OCI-LY7 (cell line): ENCODE data around the gene ACAD8. TPM values are rescaled to one million over a fixed set of nuclear protein-coding genes. Genes with fewer than 3 reads are reported as not detected.

Experiments used
- BruUV-seq: library from RNA; stranded (reverse); fragments of 400-500 nt; replicated peaks from 2 replicates; lab custom pipeline; 2021; lab: Mats Ljungman, UMichigan
- CTCF ChIA-PET: fragments of 300-600 bp; sonication (Branson Sonifier 250); formaldehyde crosslinking; loops from one replicate; lab custom pipeline; 2022; ENCODE audit warnings: antibody characterized with exemption; ENCODE audit not compliant: unreplicated experiment; lab: Charles Lee
- POLR2A ChIA-PET: fragments of 300-600 bp; sonication (Branson Sonifier 250); formaldehyde crosslinking; loops from one replicate; lab custom pipeline; 2022; ENCODE audit warnings: antibody characterized with exemption; lab: Charles Lee
- DNase-seq: peaks from one replicate; pipeline ENCODE4 v3.0.0-alpha.2; 2015; ENCODE audit warnings: low spot score
- H2AFZ ChIP-seq: fragments of 200-600 bp; sonication (generic), shearing (Covaris generic); 2 replicates; pipeline ENCODE4 v1.6.1; 2014; ENCODE audit warnings: mild to moderate bottlenecking, antibody characterized with exemption, low read length, moderate library complexity
- H3K27ac ChIP-seq: fragments of 200-600 bp; sonication (generic); 2 replicates; pipeline ENCODE4 v1.5.1; 2014; ENCODE audit warnings: mixed run types, low read depth, mild to moderate bottlenecking, moderate library complexity, low read length, inconsistent platforms; ENCODE audit not compliant: poor library complexity, severe bottlenecking
- H3K36me3 ChIP-seq: fragments of 200-600 bp; sonication (generic); 2 replicates; pipeline ENCODE4 v1.6.1; 2014; ENCODE audit warnings: mild to moderate bottlenecking, antibody characterized with exemption, low read length, moderate library complexity, mixed read lengths; ENCODE audit not compliant: insufficient read depth
- H3K4me1 ChIP-seq: fragments of 200-600 bp; sonication (generic); 2 replicates; pipeline ENCODE4 v1.5.1; 2014; ENCODE audit warnings: mild to moderate bottlenecking, low read length; ENCODE audit not compliant: insufficient read depth, poor library complexity, severe bottlenecking
- H3K4me2 ChIP-seq: fragments of 200-600 bp; sonication (generic); 2 replicates; pipeline ENCODE4 v1.6.1; 2014; ENCODE audit warnings: mild to moderate bottlenecking, low read length
- H3K4me3 ChIP-seq: fragments of 200-600 bp; sonication (generic); 2 replicates; pipeline ENCODE4 v1.5.1; 2014; ENCODE audit warnings: mild to moderate bottlenecking, low read depth, low read length; ENCODE audit not compliant: poor library complexity, severe bottlenecking
- H3K79me2 ChIP-seq: fragments of 200-600 bp; sonication (generic); 2 replicates; pipeline ENCODE4 v1.6.1; 2016; ENCODE audit warnings: low read depth, mild to moderate bottlenecking, low read length, moderate library complexity, mixed read lengths; ENCODE audit not compliant: insufficient read depth
- H3K9me2 ChIP-seq: fragments of 200-600 bp; sonication (generic); 2 replicates; pipeline ENCODE4 v1.6.1; 2016; ENCODE audit warnings: mild to moderate bottlenecking, low read length, mixed read lengths; ENCODE audit not compliant: insufficient read depth
- H3K9me3 ChIP-seq: fragments of 200-600 bp; sonication (generic); 2 replicates; pipeline ENCODE4 v1.6.1; 2014; ENCODE audit warnings: mild to moderate bottlenecking, mixed run types, low read length, mixed read lengths
- H4K20me1 ChIP-seq: fragments of 200-600 bp; sonication (generic); 2 replicates; pipeline ENCODE4 v1.6.1; 2014; ENCODE audit warnings: mild to moderate bottlenecking, antibody characterized with exemption, low read length, moderate library complexity, mixed read lengths; ENCODE audit not compliant: insufficient read depth
- EZH2phosphoT487 ChIP-seq: fragments of 200-600 bp; sonication (generic); IDR thresholded peaks from 2 replicates; pipeline ENCODE4 v1.6.1; 2018; ENCODE audit warnings: low read depth, borderline replicate concordance, mild to moderate bottlenecking, mixed run types, antibody characterized with exemption, low read length, moderate library complexity, mixed read lengths
- intact Hi-C: fragments of 100-400 bp; cut with micrococcal nuclease; formaldehyde crosslinking; loops from one replicate; pipeline ENCODE4 v1.10.0; 2022; ENCODE audit not compliant: unreplicated experiment
- total RNA-seq, 2 experiments: library from RNA; depleted of rRNA in 1 of 2; stranded (reverse); fragments of >200 nt in 1 of 2; shearing (Covaris generic) in 1 of 2; gene quantifications; 2 replicates each; pipeline ENCODE4 v1.2.3, GENCODE V29; 2014 to 2022
- TF ChIP-seq, protein P1 (sequence below): fragments of 200-600 bp; sonication (generic); conservative IDR thresholded peaks from 2 replicates; pipeline ENCODE4 v1.5.1; 2014; ENCODE audit warnings: mild to moderate bottlenecking, antibody characterized with exemption, low read length, moderate library complexity, mixed read lengths

Gene ACAD8
- total RNA-seq, 2 experiments from 2014 or later: 24.7 to 29.7 TPM

DNA sequence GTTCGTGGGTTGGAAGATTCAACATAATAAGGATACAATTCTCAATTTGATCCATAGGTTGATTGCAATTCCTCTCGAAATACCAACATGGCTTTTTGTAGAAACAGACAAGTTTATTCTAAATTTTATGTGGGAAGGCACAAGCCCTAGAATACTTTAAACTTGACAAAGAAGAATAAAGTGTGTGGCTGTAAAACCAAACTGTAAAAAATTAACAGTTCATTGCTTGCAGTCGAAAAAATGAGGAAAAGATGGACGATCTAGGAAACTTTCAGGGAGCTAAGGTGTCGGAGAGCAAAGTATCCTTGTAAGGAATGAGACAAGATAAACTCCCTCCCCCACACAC lies 21.8 kb downstream of the ACAD8 start:
- TF ChIP-seq, protein P1, sequence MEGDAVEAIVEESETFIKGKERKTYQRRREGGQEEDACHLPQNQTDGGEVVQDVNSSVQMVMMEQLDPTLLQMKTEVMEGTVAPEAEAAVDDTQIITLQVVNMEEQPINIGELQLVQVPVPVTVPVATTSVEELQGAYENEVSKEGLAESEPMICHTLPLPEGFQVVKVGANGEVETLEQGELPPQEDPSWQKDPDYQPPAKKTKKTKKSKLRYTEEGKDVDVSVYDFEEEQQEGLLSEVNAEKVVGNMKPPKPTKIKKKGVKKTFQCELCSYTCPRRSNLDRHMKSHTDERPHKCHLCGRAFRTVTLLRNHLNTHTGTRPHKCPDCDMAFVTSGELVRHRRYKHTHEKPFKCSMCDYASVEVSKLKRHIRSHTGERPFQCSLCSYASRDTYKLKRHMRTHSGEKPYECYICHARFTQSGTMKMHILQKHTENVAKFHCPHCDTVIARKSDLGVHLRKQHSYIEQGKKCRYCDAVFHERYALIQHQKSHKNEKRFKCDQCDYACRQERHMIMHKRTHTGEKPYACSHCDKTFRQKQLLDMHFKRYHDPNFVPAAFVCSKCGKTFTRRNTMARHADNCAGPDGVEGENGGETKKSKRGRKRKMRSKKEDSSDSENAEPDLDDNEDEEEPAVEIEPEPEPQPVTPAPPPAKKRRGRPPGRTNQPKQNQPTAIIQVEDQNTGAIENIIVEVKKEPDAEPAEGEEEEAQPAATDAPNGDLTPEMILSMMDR: no peak
- TF ChIP-seq EZH2phosphoT487: no peak
- Histone ChIP-seq H3K36me3 (no peaks in the 10 kb centered on the region), H3K4me2 (no peak overlapping the region), H3K4me1 (no peaks in the 10 kb centered on the region), H3K79me2 (no peaks in the 10 kb centered on the region), H3K9me3 (no peaks in the 10 kb centered on the region), H3K9me2 (no peaks in the 10 kb centered on the region), H3K27ac (no peak overlapping the region), H3K4me3 (no peak overlapping the region), H2AFZ (no peak overlapping the region), H4K20me1 (no peaks in the 10 kb centered on the region)
- no TSS peak for BruUV-seq
- intact Hi-C loops: no loop called here
- DNase-seq: no peak
- CTCF ChIA-PET: no interaction called here
- POLR2A ChIA-PET: no interaction called here

- H3K79me2 ChIP-seq: no peaks in the 10 kb centered on the region
- no peaks in the 10 kb centered on the region for H3K9me3 ChIP-seq
- H4K20me1 ChIP-seq: no peaks in the 10 kb centered on the region
- H2AFZ ChIP-seq: no peak within 1 kb of the TSS
- H3K9me2 ChIP-seq: no peaks in the 10 kb centered on the region
- ChIA-PET CTCF (no interaction called here), POLR2A (no interaction called here)
- BruUV-seq: no TSS peak
- no peaks in the 10 kb centered on the region for H3K36me3 ChIP-seq
- H3K4me3 ChIP-seq: no peak within 1 kb of the TSS
- no peak for TF ChIP-seq EZH2phosphoT487
- TF ChIP-seq, protein P1: no peak
- no peaks in the 10 kb centered on the region for H3K4me1 ChIP-seq
- intact Hi-C loops: no loop called here
- no peak for DNase-seq
- H3K4me2 ChIP-seq: no peak within 1 kb of the TSS
- H3K27ac ChIP-seq: no peak within 1 kb of the TSS
Observed at GRCh38 chr11:134275534-134276395, 22.4 kb downstream of the ACAD8 start, which contains the start of gene GLB1L3. GLB1L3 (plus strand) TSS chr11:134276379; CDS start chr11:134276741, 362 bp downstream.
